ENCODE measurements around the gene CTNNA2.

DNA sequence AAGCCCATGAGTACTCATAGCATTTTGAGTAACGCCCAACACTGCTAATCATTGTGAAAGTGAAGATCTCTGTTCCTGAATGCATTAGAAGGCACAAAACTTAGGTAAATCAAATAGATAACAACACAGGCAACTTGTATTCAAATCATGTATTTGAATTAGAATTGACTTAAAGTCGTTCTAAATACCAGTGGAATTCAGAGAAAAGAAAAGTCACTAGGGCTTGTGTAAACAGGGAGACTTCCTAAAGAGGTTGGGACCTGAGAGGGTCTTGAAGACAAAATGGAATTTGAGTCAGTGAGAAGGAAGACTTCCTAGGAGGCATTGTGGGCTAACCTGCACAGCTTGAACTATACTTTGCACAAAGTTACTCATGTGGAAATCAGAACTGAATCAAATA is 127.2 kb downstream of the CTNNA2 start:
- TF ChIP-seq, protein P1, sequence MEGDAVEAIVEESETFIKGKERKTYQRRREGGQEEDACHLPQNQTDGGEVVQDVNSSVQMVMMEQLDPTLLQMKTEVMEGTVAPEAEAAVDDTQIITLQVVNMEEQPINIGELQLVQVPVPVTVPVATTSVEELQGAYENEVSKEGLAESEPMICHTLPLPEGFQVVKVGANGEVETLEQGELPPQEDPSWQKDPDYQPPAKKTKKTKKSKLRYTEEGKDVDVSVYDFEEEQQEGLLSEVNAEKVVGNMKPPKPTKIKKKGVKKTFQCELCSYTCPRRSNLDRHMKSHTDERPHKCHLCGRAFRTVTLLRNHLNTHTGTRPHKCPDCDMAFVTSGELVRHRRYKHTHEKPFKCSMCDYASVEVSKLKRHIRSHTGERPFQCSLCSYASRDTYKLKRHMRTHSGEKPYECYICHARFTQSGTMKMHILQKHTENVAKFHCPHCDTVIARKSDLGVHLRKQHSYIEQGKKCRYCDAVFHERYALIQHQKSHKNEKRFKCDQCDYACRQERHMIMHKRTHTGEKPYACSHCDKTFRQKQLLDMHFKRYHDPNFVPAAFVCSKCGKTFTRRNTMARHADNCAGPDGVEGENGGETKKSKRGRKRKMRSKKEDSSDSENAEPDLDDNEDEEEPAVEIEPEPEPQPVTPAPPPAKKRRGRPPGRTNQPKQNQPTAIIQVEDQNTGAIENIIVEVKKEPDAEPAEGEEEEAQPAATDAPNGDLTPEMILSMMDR (IDR thresholded peaks at IDR 0.05) = no peak
- TF ChIP-seq POLR2A (IDR thresholded peaks at IDR 0.05) (no peak), POLR2AphosphoS5 (IDR thresholded peaks at IDR 0.05) (no peak), EP300 (IDR thresholded peaks at IDR 0.05; ENCODE audit: low read depth) (no peak)

All from transverse colon (tissue), 4 donors.